Activated CD4-positive, CD25-positive, alpha-beta regulatory T cell treated with anti-CD3 and anti-CD28 coated beads, Interleukin-2, amount 50 U/mL, for 72 hours (primary cell): ENCODE measurements around the gene ZNF549.
"Not testable (repeated sequence)": the region's sequence is repeated elsewhere in the genome, so short reads cannot be mapped to it uniquely, and the experiment has no call there.

Source experiments
- DNase-seq: peaks from one replicate; pipeline ENCODE4 v3.0.0; 2021

ZNF549 gene

GRCh38 chr19:57527136-57527881, at the start of gene ZNF549:
TSS of gene ZNF549 (plus strand) at chr19:57527356. CDS start at chr19:57527574, 218 bp downstream.
- DNase-seq, result peak; percentile 82

DNA sequence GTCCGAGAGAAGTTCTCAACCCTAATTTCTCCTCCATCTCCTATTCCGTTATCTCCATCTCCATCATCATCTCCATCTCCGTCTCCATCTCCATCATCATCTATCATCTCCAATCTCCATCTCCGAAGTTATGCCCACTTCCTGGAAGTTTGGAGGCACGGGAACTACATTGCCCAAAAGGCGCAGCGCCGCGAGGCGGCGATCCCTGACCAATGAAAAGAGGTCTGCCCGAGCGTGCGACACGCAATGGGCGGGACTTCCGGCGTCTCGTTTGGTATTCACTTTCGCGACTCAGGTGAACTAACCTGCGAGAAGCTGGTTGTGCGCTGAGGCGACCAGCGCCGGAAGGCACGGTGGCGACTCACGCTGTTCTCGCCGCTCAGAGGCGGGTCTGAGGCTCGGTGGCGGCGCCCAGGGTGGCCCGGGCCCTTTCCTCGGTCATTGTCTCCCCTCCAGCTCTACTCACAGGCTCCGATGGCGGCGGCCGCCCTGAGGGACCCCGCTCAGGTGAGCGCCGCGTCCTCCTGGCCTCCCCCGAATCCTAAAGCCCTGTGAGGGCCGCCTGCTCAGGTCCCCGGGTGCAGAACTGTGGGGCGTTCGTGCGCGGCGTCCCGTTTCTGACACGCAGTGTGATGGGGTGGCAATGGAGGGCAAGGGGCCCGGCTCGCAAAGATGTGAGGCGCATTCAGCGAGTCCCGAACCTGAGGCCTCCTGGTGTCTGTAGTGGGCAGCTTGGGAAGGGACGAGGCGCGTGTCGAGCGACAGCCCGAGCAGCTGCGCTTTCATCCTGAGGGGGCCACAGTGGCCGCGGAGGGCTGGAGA, 39.5 kb upstream of the ZNF549 start, which contains the start of gene ZNF419:
Gene ZNF419, plus strand, starts transcription at position 274 of the 822 bp plus-strand sequence. Its CDS starts 201 bp downstream, at position 475.
- DNase-seq, result peak; percentile 89

GRCh38 chr19:57488299-57488644, 38.9 kb upstream of the ZNF549 start:
- DNase-seq, result not testable (repeated sequence)

GRCh38 chr19:57499332-57499679, 27.9 kb upstream of the ZNF549 start:
- not testable (repeated sequence) for DNase-seq

- DNase-seq, result peak; percentile 95
Observed at GRCh38 chr19:57499680-57500395, 27.3 kb upstream of the ZNF549 start, which contains the start of gene ZNF773. TSS of gene ZNF773 (plus strand) at chr19:57499938. CDS start at chr19:57500081, 143 bp downstream.

GRCh38 chr19:57500400-57500799, 26.8 kb upstream of the ZNF549 start:
- not testable (repeated sequence) for DNase-seq

DNA sequence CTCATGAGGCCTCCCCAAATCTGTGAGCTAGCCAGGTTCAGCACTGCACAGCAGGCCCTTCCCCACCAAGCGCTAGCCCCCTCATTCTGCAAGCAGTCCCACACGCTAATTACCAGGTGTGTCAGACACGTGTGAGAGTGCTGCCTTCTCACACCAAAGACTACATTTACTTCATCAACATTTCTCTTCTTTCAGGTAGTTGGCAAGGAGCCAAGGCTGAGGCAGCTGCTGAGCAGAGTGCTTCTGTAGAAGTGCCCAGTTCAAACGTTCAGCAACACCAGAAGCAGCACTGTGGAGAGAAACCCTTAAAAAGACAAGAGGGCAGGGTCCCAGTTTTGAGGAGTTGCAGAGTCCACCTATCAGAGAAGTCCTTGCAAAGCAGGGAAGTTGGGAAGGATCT, 21.0 kb upstream of the ZNF549 start:
- no peak for DNase-seq

DNA sequence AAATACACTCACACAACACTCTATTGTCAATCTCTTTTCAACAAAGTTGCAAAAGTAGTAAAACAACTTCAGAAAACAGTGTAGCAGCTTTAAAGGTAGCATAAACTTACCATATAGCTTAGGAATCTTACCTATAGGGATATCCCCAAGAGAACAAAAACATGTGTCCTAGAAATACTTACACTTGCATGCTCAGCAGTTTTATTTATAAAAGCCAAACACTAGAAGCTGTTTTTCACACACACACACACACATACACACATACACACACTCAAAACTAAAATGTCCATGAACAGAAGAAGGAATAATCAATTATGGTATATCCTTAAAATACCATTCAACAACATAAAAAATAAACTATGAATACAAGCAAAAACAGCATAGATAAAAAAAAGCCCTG, 15.7 kb upstream of the ZNF549 start:
- no peak for DNase-seq

DNA sequence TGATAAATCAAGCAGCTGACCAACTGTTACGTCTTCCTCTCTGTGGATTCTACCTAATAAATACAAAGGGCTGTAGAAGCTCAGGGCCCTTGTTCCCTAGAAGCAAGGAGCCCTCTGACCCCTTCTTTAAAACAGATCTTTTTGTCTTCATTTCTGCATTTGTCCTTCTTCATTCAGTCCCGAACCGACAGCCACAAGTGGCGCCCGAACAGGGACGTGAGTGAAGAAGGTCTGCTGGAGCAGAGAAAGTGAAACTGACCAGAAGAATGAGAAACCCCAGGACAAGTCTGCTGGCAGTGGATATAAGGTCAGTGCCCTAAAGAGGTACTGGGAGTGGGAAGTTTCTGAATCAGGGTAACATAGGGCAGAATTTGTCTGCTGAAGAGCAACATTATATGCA, 14.3 kb upstream of the ZNF549 start:
- no peak for DNase-seq

DNA sequence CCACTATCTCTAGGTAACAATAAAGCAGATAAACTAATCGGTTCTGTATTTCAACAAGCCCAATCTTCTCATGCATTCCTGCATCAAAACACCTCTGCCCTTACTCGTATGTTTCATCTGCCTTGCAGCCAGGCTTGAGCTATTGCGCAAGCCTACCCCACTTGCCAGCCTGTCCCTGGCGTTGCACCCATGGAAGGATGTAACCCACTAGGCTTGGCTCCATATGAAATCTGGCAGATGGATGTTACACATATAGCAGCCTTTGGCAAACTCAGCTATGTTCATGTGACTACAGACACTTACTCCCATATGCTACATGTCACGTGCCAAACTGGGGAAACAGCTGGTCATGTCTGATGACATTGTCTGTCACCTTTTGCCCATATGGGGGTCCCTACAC, 11.9 kb upstream of the ZNF549 start:
- no peak for DNase-seq

DNA sequence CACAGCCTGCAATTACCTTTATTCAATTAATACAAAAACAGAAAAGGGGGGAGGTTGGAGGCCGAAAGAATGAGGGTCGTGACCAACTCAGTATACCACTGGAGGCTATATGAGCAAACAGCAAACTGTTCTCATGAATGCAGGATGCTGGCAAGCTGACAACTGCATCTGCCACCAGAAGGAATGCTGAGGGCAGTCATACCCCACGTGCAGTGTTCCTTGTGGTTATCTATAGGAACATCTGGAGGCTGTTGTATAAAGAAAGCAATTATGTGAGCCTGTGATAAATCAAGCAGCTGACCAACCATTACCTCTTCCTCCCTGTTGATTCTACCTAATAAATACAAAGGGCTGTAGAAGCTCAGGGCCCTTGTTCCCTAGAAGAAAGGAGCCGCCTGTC, 9.1 kb upstream of the ZNF549 start:
- DNase-seq, result not testable (repeated sequence)

GRCh38 chr19:57537953-57538547, 10.9 kb downstream of the ZNF549 start:
- no peak for DNase-seq

- DNase-seq, result no peak
Observed at GRCh38 chr19:57546513-57546912, 19.4 kb downstream of the ZNF549 start.

DNA sequence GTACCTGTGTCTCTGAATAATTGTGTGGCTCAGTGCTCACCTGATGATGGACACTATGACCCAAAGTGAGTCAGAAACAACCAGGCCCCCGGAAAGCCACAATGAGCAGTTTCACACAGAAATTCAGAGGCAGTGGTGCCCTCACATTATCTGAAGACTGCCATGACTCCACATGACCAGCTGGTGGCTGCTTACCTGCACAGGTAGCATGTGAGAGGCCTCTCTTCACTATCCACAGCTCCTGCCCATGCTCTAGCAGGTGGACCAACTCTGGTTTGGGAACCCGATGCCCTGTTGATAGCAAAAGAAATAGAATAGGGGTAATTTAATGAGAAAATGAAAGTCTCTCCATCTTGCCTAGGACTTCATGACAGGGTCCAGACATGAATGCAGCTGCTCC, 25.3 kb downstream of the ZNF549 start:
- no peak for DNase-seq

- no peak for DNase-seq
Observed at GRCh38 chr19:57557659-57558058, 30.5 kb downstream of the ZNF549 start.

DNA sequence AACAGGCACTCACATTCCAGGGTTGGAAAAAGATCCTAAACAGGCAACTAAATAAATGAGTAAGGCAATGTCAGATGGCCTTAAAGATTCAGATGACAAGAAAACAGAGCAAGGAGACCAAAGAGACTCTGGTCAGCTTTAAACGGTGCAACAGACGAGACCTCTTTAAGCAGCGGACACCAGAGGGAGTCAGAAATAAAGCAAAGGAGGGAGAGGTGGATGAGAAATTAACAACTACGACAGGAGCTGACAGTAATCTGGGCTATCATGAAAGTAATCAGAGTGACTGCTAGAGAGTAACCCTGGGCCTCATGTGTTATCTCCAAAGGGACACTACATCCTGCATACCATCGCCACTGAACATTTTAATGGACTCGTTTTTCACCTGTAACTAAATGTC, 31.4 kb downstream of the ZNF549 start:
- no peak for DNase-seq

- no peak for DNase-seq
Observed at GRCh38 chr19:57559008-57559403, 31.9 kb downstream of the ZNF549 start.

DNA sequence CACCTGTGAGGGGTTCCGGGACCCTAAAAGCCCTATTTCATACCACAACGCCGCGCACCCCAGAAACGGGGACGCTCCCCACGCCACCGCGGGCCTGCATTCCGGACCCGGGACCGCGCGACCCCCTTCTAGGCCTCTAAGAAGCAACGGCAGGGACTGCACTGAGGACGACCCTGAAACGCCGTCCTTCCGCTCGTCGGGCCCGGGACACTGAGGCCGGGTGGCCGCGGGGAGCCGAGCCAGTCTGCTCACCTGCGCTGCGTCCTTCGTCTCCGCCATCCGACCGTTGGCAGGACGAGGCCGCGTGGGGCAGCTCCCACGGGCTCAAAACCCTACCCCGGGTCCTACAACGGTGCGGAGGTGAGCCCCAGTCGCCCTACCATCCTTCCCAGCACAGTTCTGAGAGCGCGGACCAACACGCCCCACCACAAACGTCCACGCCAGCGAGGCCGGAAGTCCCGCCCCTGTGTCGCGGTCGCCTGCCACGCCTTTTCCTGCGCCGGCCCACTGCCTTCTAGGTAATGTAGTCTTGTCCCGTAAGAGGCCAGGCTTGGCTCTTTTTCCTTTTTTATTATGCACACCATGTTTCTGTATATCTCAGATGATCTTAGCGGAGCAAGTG, 32.4 kb downstream of the ZNF549 start, which contains the start of gene ZNF550:
Gene ZNF550, minus strand, starts transcription at position 460 of the 622 bp plus-strand sequence. Its CDS starts 181 bp downstream, at position 279.
- DNase-seq, result peak; percentile 85

- no peak for DNase-seq
Observed at GRCh38 chr19:57560049-57560491, 32.9 kb downstream of the ZNF549 start.

GRCh38 chr19:57563547-57563946, 36.4 kb downstream of the ZNF549 start:
- DNase-seq, result no peak

DNA sequence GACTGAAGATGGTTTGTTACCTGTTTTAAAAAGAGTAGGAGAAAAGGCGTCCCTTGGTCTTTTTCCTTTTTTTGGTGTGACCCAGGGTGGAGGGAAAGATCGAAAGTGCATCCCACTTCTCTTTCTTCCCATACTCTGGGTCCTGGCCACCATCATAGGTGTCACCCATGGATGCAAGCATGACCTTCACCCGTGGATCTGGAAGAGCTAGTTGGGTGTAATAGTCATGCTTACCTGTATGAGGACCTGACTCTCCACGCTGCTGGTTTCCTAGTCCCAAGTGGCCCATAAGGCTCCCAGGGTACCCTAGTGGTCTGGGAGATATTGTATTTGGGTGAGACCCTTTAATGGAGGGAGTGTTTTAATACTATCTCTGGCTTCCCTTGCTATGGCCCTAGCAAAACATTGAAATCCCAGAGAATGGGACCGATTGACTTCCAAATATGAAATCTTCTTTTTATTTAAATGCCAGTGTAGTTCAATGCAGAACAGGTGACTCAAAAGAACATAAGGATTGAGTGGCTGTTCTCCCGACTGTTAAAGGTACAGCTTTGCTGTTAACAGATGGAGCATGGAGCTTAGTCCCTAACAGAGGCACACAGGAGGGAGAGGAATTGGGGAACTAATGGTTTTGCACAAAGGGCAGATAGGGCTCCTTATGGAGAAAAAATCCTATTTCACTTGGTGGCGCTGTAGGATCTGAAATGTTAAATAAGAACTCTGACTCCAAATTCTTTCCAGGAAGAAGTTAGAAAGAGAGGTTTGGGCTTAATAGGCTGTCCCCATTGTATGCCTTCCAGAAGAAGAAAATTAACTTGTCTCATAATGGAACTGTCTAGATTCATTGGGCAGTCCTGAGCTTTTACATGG, 39.5 kb downstream of the ZNF549 start:
- no peak for DNase-seq
